Raji (cell line): ENCODE results near the gene OR5A2.

Experiments used
- POLR2A ChIP-seq: IDR thresholded peaks from 2 replicates; pipeline ENCODE4 v1.6.1; 2011; ENCODE audit warnings: low read depth, low read length, control low read depth; ENCODE audit not compliant: insufficient read depth

The OR5A2 gene

DNA sequence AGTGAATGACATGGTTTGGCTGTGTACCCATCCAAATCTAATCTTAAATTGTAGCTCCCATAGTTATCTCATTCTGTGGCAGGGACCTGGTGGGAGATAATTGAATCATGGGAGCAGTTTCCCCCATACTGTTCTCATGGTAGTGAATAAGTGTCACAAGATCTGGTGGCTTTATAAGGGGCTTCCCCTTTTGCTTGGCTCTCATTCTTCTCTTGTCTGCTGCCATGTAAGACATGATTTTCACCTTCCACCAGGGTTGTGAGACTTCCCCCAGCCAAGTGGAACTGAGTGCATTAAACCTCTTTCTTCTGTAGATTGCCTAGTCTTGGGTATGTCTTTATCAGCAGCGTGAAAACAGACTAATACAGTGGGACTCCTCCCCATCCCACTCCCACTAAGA is 11.1 kb downstream of the OR5A2 start:
- no peak for TF ChIP-seq POLR2A

DNA sequence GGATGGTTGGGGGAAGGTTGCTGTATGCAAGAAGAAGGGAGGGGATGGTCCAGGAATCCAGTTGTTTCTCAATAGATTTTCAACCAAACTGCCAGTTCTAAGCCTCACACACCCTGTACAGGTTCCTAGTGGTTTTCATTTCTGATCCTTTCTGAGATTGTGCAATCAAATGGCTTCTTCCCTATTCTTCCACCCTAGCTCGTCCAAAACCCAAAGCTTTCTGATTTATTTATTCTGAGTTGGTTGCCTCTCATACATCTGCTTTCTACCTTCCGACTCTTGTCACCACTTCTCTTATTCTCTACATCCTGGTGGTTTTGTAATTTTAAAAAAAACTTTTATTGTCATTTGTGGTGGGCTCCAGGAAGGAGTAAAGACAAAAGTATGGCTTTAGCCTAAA is 12.6 kb downstream of the OR5A2 start:
- no peak for TF ChIP-seq POLR2A

- no peak for TF ChIP-seq POLR2A
Observed at GRCh38 chr11:59403546-59403945, 22.7 kb downstream of the OR5A2 start.

GRCh38 chr11:59401262-59401552 is 25.0 kb downstream of the OR5A2 start:
- no peak for TF ChIP-seq POLR2A

DNA sequence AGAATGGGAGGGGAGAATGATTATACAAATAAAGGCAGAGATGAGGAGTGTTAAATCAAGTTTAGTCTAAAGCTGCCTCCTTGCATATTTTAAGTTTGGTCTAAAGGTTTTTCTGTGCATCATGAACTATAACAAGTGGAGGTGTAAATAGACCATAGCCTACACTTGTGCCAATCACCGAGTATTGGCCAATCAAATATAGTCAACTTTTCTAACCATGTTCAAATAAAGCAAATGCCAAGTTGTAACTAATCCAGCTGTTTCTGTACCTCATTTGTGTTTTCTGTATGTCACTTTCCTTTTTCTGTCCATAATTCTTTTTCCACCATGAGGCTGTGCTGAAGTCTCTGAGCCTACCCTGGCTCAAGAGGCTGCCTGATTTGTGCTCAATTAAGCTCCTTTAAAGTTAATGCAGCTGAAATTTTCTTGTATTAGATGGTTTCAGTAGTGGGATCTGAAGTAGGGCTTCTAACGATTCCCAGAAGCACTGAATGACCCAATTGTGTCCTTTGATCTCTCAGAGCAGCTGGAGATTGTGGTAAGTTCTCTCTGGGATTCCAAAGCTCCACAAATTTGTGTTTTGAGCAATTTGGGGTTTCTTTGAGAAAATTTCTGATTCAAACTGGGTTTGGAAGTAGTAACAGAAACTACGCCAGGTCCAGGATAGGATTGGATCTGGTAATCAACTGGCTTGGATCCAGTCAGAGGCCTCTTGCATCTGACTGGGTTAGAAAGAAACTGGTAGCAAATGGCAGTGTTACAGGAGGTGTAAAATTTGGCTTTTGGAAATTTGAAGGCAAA is 25.6 kb downstream of the OR5A2 start:
- TF ChIP-seq POLR2A: no peak

GRCh38 chr11:59394186-59394585 is 32.0 kb downstream of the OR5A2 start:
- no peak for TF ChIP-seq POLR2A

- no peak for TF ChIP-seq POLR2A
Observed at GRCh38 chr11:59380263-59381059, 45.8 kb downstream of the OR5A2 start.

DNA sequence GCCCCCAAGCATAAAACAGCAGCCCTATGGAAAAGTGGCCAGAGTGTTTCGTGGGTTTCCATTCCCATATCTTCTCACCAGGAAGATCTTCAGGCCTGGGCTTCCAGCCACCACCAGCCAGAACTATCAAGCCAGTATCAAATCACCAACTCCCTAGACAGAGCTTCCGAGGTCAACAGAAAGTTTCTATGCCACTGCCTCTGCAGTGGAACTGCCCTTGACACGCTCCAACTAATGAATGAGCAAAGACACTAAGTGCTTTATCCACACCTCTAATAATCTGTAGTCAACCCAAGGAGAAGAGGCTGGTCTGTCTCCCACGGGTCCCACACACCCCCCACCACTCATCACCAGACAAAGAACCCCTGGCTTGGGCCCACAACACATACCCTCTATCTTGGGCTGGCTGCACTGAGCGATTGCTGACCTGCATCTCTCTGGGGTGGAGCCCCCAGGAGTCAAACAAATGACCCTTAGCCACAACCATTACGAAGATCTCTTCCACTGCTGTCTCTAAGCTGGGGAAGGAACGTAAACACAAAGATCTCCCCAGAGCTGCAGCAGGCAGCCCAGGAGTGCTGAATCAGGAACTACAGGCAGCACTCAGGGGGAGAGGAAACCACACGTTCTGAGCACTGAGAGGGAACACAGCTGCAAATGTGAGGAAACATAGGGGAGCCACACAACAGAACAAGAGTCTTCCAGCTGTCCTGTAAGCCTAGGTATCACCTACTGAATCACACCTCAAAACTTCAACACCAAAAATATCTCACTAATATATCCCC is 57.8 kb downstream of the OR5A2 start:
- TF ChIP-seq POLR2A: no peak
